Measurements from ENCODE around the gene PRDX3. TPM values are rescaled to one million over a fixed set of nuclear protein-coding genes. Genes with fewer than 3 reads are reported as not detected.

The PRDX3 gene
- total RNA-seq, 1 experiment from 2014 or later: 94.4 TPM

GRCh38 chr10:119217991-119218490, 39.4 kb upstream of the PRDX3 start:
- DNase-seq (ENCODE audit: unreplicated experiment): no peak
- H3K27me3 Mint-ChIP-seq (ENCODE audit: insufficient read depth, unreplicated experiment): no peaks in the 10 kb centered on the region
- H3K4me3 Mint-ChIP-seq (ENCODE audit: unreplicated experiment): no peak overlapping the region
- ChIA-PET CTCF (interaction anchor here (0.7 to 1.7 kb wide), 3 partner anchors 9 to 56 kb away, joined by 3 to 8 read pairs (median 3); no protein-coding TSS in a partner anchor), POLR2A (no interaction called here)
- H3K9me3 Mint-ChIP-seq (ENCODE audit: unreplicated experiment): no peaks in the 10 kb centered on the region
- no peaks in the 10 kb centered on the region for H3K36me3 Mint-ChIP-seq (ENCODE audit: insufficient read depth, unreplicated experiment)
- no peak for TF ChIP-seq CTCF (IDR thresholded peaks at IDR 0.05; ENCODE audit: unreplicated experiment)
- H3K4me1 Mint-ChIP-seq (ENCODE audit: insufficient read depth, unreplicated experiment): no peaks in the 10 kb centered on the region
- intact Hi-C loops (cut with micrococcal nuclease): no loop called here
- H3K27ac Mint-ChIP-seq (ENCODE audit: low read depth, unreplicated experiment): no peak overlapping the region
- BruUV-seq (replicated peaks): no TSS peak

- Mint-ChIP-seq H3K4me3 (ENCODE audit: unreplicated experiment) (no peak overlapping the region), H3K9me3 (ENCODE audit: unreplicated experiment) (no peaks in the 10 kb centered on the region), H3K4me1 (ENCODE audit: insufficient read depth, unreplicated experiment) (no peaks in the 10 kb centered on the region), H3K27me3 (ENCODE audit: insufficient read depth, unreplicated experiment) (no peaks in the 10 kb centered on the region), H3K36me3 (ENCODE audit: insufficient read depth, unreplicated experiment) (no peaks in the 10 kb centered on the region), H3K27ac (ENCODE audit: low read depth, unreplicated experiment) (no peak overlapping the region)
- no TSS peak for BruUV-seq (replicated peaks)
- intact Hi-C loops (cut with micrococcal nuclease): no loop called here
- no peak for TF ChIP-seq CTCF (IDR thresholded peaks at IDR 0.05; ENCODE audit: unreplicated experiment)
- ChIA-PET POLR2A (no interaction called here), CTCF (interaction anchor here (0.7 to 1.0 kb wide), 2 partner anchors 13 to 56 kb away, joined by 3 read pairs; no protein-coding TSS in a partner anchor)
- DNase-seq (ENCODE audit: unreplicated experiment): no peak
These were observed 38.8 kb upstream of the PRDX3 start for GRCh38 chr10:119217401-119217800.

GRCh38 chr10:119216127-119216526, 37.5 kb upstream of the PRDX3 start:
- no peak overlapping the region for H3K27ac Mint-ChIP-seq (ENCODE audit: low read depth, unreplicated experiment)
- H3K4me1 Mint-ChIP-seq (ENCODE audit: insufficient read depth, unreplicated experiment): no peaks in the 10 kb centered on the region
- no peaks in the 10 kb centered on the region for H3K27me3 Mint-ChIP-seq (ENCODE audit: insufficient read depth, unreplicated experiment)
- intact Hi-C loops (cut with micrococcal nuclease): no loop called here
- no peak for TF ChIP-seq CTCF (IDR thresholded peaks at IDR 0.05; ENCODE audit: unreplicated experiment)
- no peak for DNase-seq (ENCODE audit: unreplicated experiment)
- BruUV-seq (replicated peaks): no TSS peak
- H3K9me3 Mint-ChIP-seq (ENCODE audit: unreplicated experiment): no peaks in the 10 kb centered on the region
- POLR2A ChIA-PET: no interaction called here
- no peak overlapping the region for H3K4me3 Mint-ChIP-seq (ENCODE audit: unreplicated experiment)
- CTCF ChIA-PET: interaction anchor here (0.9 kb wide), 1 partner anchor 256 kb away, joined by 4 read pairs; no protein-coding TSS in a partner anchor
- peaks cover 3% of the 10 kb centered on the region for H3K36me3 Mint-ChIP-seq (ENCODE audit: insufficient read depth, unreplicated experiment)

GRCh38 chr10:119215371-119215770, 36.8 kb upstream of the PRDX3 start:
- ChIA-PET CTCF (interaction anchor here (0.5 to 0.9 kb wide), 2 partner anchors 36 to 256 kb away, joined by 3 to 4 read pairs; no protein-coding TSS in a partner anchor), POLR2A (interaction anchor here (0.6 kb wide), 1 partner anchor 29 kb away, joined by 3 read pairs; no protein-coding TSS in a partner anchor)
- peaks cover 5% of the 10 kb centered on the region for H3K36me3 Mint-ChIP-seq (ENCODE audit: insufficient read depth, unreplicated experiment)
- H3K4me3 Mint-ChIP-seq (ENCODE audit: unreplicated experiment): no peak overlapping the region
- H3K27ac Mint-ChIP-seq (ENCODE audit: low read depth, unreplicated experiment): no peak overlapping the region
- H3K4me1 Mint-ChIP-seq (ENCODE audit: insufficient read depth, unreplicated experiment): no peaks in the 10 kb centered on the region
- no peaks in the 10 kb centered on the region for H3K27me3 Mint-ChIP-seq (ENCODE audit: insufficient read depth, unreplicated experiment)
- intact Hi-C loops (cut with micrococcal nuclease): no loop called here
- TF ChIP-seq CTCF (IDR thresholded peaks at IDR 0.05; ENCODE audit: unreplicated experiment): no peak
- no TSS peak for BruUV-seq (replicated peaks)
- H3K9me3 Mint-ChIP-seq (ENCODE audit: unreplicated experiment): no peaks in the 10 kb centered on the region
- no peak for DNase-seq (ENCODE audit: unreplicated experiment)
